OCI-LY7 (cell line): ENCODE data around the gene YAF2.
"Not testable (repeated sequence)": the region's sequence is repeated elsewhere in the genome, so short reads cannot be mapped to it uniquely, and the experiment has no call there.

ENCODE experiments used
- EZH2phosphoT487 ChIP-seq: fragments of 200-600 bp; sonication (generic); IDR thresholded peaks from 2 replicates; pipeline ENCODE4 v1.6.1; 2018; ENCODE audit warnings: low read depth, borderline replicate concordance, mild to moderate bottlenecking, mixed run types, antibody characterized with exemption, low read length, moderate library complexity, mixed read lengths
- TF ChIP-seq, protein P1 (sequence below): fragments of 200-600 bp; sonication (generic); conservative IDR thresholded peaks from 2 replicates; pipeline ENCODE4 v1.5.1; 2014; ENCODE audit warnings: mild to moderate bottlenecking, antibody characterized with exemption, low read length, moderate library complexity, mixed read lengths

DNA sequence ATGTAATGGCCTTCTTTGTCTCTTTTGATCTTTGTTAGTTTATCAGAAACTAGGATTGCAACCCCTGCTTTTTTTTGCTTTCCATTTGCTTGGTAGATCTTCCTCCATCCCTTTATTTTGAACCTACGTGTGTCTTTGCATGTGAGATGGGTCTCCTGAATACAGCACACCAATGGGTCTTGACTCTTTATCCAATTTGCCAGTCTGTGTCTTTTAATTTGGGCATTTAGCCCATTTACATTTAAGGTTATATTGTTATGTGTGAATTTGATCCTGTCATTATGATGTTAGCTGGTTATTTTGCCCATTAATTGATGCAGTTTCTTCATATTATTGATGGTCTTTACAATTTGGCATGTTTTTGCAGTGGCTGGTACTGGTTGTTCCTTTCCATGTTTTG, 14.6 kb upstream of the YAF2 start:
- TF ChIP-seq, protein P1, sequence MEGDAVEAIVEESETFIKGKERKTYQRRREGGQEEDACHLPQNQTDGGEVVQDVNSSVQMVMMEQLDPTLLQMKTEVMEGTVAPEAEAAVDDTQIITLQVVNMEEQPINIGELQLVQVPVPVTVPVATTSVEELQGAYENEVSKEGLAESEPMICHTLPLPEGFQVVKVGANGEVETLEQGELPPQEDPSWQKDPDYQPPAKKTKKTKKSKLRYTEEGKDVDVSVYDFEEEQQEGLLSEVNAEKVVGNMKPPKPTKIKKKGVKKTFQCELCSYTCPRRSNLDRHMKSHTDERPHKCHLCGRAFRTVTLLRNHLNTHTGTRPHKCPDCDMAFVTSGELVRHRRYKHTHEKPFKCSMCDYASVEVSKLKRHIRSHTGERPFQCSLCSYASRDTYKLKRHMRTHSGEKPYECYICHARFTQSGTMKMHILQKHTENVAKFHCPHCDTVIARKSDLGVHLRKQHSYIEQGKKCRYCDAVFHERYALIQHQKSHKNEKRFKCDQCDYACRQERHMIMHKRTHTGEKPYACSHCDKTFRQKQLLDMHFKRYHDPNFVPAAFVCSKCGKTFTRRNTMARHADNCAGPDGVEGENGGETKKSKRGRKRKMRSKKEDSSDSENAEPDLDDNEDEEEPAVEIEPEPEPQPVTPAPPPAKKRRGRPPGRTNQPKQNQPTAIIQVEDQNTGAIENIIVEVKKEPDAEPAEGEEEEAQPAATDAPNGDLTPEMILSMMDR, result not testable (repeated sequence)
- not testable (repeated sequence) for TF ChIP-seq EZH2phosphoT487
